ENCODE data around the gene RTP2.

DNA sequence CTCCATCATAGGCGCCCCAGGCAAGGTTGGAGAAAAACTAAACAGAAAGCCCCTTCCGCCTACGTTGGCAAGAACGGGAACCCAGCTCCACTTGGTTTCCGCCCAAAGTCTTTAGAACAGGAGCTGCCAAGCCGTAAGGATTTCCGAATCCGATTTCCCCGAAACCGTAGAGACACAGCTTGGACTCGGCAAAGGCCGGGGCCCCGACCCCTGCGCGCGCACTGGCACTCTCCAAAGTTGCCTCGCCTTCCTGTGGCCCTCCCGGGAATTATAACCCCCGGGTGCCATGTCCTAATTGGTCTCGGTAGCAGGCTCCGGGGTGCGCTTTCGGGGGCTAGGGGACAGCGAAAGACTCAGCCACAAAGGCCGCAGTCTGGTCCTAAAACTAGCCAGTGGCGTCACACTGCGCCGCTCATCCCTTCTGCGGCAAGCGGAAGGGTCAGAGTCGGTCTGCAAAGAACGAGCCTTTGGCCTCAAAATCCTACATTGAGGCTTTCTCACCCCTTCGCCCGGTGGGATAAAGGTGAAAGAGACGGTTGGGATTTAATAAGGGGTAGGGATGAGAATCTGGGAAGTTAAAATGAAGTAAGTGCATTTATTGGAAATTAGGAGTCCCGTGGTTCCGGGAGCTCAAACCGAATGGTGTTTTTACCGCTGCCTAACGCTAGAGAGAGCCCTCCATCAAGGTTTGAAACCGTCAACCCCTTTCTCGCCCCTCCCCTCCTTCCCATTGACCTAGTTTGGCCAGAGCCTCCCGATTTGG lies 36.2 kb upstream of the RTP2 start:
- no peak for TF ChIP-seq POLR2A (IDR thresholded peaks at IDR 0.05)
- TF ChIP-seq, protein P1, sequence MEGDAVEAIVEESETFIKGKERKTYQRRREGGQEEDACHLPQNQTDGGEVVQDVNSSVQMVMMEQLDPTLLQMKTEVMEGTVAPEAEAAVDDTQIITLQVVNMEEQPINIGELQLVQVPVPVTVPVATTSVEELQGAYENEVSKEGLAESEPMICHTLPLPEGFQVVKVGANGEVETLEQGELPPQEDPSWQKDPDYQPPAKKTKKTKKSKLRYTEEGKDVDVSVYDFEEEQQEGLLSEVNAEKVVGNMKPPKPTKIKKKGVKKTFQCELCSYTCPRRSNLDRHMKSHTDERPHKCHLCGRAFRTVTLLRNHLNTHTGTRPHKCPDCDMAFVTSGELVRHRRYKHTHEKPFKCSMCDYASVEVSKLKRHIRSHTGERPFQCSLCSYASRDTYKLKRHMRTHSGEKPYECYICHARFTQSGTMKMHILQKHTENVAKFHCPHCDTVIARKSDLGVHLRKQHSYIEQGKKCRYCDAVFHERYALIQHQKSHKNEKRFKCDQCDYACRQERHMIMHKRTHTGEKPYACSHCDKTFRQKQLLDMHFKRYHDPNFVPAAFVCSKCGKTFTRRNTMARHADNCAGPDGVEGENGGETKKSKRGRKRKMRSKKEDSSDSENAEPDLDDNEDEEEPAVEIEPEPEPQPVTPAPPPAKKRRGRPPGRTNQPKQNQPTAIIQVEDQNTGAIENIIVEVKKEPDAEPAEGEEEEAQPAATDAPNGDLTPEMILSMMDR (IDR thresholded peaks at IDR 0.05): peak; percentile 35 to 75 (median 61)
